GM18508 (cell line): Measurements from ENCODE around the gene MFN1.
A peak's percentile ranks its signal among the peaks of the same experiment; 100 is the strongest.

Experiments
- ATAC-seq: cut with Tn5 transposase; IDR thresholded peaks from one replicate; pipeline ENCODE4 v1.9.1; 2021; ENCODE audit warnings: moderate number of reproducible peaks; ENCODE audit not compliant: insufficient read depth, unreplicated experiment

The MFN1 gene

DNA sequence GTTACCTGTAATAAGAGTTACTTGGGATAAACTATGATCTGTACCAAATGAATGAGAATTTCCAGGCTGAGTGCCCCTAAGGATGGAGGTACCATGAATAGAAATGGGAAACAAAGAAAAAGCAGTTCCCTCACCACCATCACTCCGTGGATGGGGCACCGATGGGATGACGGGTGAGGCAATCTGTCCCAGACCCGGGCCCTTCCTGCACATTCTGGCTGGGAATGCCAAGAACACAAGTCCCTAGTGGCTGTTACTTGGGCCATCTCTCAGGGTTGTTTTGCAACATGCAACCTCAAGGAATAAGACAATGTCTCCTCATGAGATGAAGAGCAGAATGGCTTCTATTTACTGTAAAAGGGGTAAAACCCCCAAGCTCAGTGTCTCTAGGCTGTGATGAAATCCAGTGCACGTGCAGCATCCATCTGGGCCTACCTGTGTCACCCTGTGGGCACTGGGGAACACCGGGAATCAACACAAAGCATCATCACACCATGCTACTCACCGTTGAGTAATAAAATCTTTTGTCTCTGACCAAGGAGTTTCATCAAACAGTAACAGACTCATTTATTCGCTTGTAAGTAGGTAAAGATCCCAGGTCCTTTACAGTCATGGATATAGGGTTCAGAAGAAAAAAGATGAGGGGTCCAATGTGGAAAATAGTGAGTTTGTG, 81.5 kb downstream of the MFN1 start:
- ATAC-seq = no peak

- ATAC-seq = no peak
These were observed 82.9 kb downstream of the MFN1 start for GRCh38 chr3:179430277-179430870.

DNA sequence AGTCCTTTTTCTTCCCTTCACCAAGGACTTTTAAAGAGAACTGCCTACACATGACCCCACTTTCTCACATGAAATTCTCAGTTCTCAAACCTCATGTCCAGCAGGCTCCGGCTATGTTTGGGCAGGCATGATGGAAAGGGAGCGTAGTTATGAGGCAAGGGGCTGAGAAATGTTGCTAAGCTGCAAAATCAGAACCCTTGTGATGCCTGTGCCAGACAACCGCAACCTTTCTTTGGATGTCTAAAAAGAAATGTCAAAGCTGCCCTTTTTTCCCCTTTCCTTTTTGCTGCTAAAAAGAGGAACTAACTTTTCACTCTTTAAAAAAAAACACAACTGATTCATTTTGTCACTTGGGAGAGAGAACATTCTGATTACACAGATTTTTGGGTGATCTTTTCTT, 84.5 kb downstream of the MFN1 start:
- no peak for ATAC-seq

GRCh38 chr3:179432451-179432850, 84.9 kb downstream of the MFN1 start:
- no peak for ATAC-seq

GRCh38 chr3:179436517-179436916, 89.0 kb downstream of the MFN1 start:
- ATAC-seq = no peak

DNA sequence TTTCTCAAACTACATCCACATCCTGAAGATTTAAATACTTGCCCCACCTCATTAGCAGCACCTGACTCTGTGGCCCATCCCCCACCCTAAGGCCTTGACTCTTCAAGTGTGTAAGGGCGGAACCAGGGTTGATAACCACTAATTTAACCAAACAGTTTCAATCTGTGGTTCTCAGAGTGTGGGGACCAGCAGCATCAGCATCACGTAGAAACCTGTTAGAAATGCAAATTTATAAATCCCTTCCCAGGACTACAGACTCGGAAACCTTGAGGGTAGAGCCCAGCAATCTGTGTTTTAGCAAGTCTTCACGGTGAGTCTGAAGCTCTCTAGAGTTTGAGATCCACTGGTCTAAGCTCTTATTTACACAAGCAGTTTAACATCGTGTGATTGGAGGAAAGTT, 91.3 kb downstream of the MFN1 start:
- ATAC-seq = peak; percentile 81
